ENCODE measurements around the gene KLHDC7A.

Gene KLHDC7A

GRCh38 chr1:18484276-18484675 lies 3.5 kb downstream of the KLHDC7A start:
- no peak overlapping the region for H3K4me3 ChIP-seq (ENCODE audit: low read depth, low read length)
- TF ChIP-seq CTCF (IDR thresholded peaks at IDR 0.05; ENCODE audit: low read depth, low read length) = no peak

GRCh38 chr1:18484721-18485120 lies 4.0 kb downstream of the KLHDC7A start:
- TF ChIP-seq CTCF (IDR thresholded peaks at IDR 0.05; ENCODE audit: low read depth, low read length) = no peak
- H3K4me3 ChIP-seq (ENCODE audit: low read depth, low read length) = no peak overlapping the region

GRCh38 chr1:18485227-18485626 lies 4.5 kb downstream of the KLHDC7A start:
- H3K4me3 ChIP-seq (ENCODE audit: low read depth, low read length) = no peak overlapping the region
- no peak for TF ChIP-seq CTCF (IDR thresholded peaks at IDR 0.05; ENCODE audit: low read depth, low read length)

GRCh38 chr1:18486195-18486594 lies 5.5 kb downstream of the KLHDC7A start:
- TF ChIP-seq CTCF (IDR thresholded peaks at IDR 0.05; ENCODE audit: low read depth, low read length) = no peak
- H3K4me3 ChIP-seq (ENCODE audit: low read depth, low read length) = no peak overlapping the region

GRCh38 chr1:18489417-18490143 lies 8.8 kb downstream of the KLHDC7A start:
- no peak for TF ChIP-seq CTCF (IDR thresholded peaks at IDR 0.05; ENCODE audit: low read depth, low read length)
- no peak overlapping the region for H3K4me3 ChIP-seq (ENCODE audit: low read depth, low read length)

GRCh38 chr1:18491168-18491567 lies 10.4 kb downstream of the KLHDC7A start:
- H3K4me3 ChIP-seq (ENCODE audit: low read depth, low read length) = no peak overlapping the region
- TF ChIP-seq CTCF (IDR thresholded peaks at IDR 0.05; ENCODE audit: low read depth, low read length) = no peak

- no peak for TF ChIP-seq CTCF (IDR thresholded peaks at IDR 0.05; ENCODE audit: low read depth, low read length)
- no peak overlapping the region for H3K4me3 ChIP-seq (ENCODE audit: low read depth, low read length)
Measured at GRCh38 chr1:18494304-18494703, 13.6 kb downstream of the KLHDC7A start.
